GM12873 (cell line): ENCODE data around the gene PRXL2B.

Experiments
- CTCF ChIP-seq: IDR thresholded peaks from 2 replicates; pipeline ENCODE4 v1.5.1; 2012; ENCODE audit warnings: low read depth, mild to moderate bottlenecking, moderate library complexity, low read length, control low read depth; ENCODE audit not compliant: insufficient read depth; ENCODE audit errors: missing control alignments

PRXL2B gene

GRCh38 chr1:2542246-2542915, 44.2 kb upstream of the PRXL2B start:
- TF ChIP-seq CTCF, result no peak

GRCh38 chr1:2543543-2544092, 43.0 kb upstream of the PRXL2B start:
- TF ChIP-seq CTCF, result no peak

GRCh38 chr1:2544093-2544874, 42.3 kb upstream of the PRXL2B start:
- no peak for TF ChIP-seq CTCF

GRCh38 chr1:2544875-2545640, 41.5 kb upstream of the PRXL2B start:
- TF ChIP-seq CTCF, result no peak

- TF ChIP-seq CTCF, result no peak
Measured at GRCh38 chr1:2545754-2546514, 40.6 kb upstream of the PRXL2B start.

- TF ChIP-seq CTCF, result no peak
Measured at GRCh38 chr1:2546515-2547209, 39.9 kb upstream of the PRXL2B start.
